Memory B cell (primary cell): ENCODE measurements around the gene CISD1.

Experiments
- ATAC-seq: fragments of 150-1000 bp; cut with Tn5 transposase; 2 replicates; pipeline ENCODE4 v1.10.0; 2021; ENCODE audit warnings: low read depth, mild to moderate bottlenecking, moderate library complexity
- DNase-seq, 2 donors: peaks; one replicate each; pipeline ENCODE4 v3.0.0; 2022; ENCODE audit warnings: low spot score in 2 of 2
- H3K27ac Mint-ChIP-seq: one replicate; pipeline ENCODE4 v1.8.0; 2022; ENCODE audit warnings: mild to moderate bottlenecking, moderate library complexity, mixed read lengths
- H3K27me3 Mint-ChIP-seq: one replicate; pipeline ENCODE4 v1.8.0; 2022; ENCODE audit warnings: mixed read lengths
- H3K36me3 Mint-ChIP-seq: one replicate; pipeline ENCODE4 v1.8.0; 2022; ENCODE audit warnings: mild to moderate bottlenecking, mixed read lengths
- H3K4me1 Mint-ChIP-seq: one replicate; pipeline ENCODE4 v1.8.0; 2022; ENCODE audit warnings: mixed read lengths
- H3K4me3 Mint-ChIP-seq: one replicate; pipeline ENCODE4 v1.8.0; 2022; ENCODE audit warnings: mild to moderate bottlenecking, moderate library complexity, mixed read lengths
- H3K9me3 Mint-ChIP-seq: one replicate; pipeline ENCODE4 v1.8.0; 2022; ENCODE audit warnings: mixed read lengths

CISD1 gene

GRCh38 chr10:58269782-58270290, 874 bp downstream of the CISD1 start:
- Mint-ChIP-seq H3K4me3 (peak overlapping the region; percentile 98), H3K27me3 (no peaks in the 10 kb centered on the region), H3K27ac (peak overlapping the region; percentile 100), H3K9me3 (no peaks in the 10 kb centered on the region), H3K36me3 (no peaks in the 10 kb centered on the region), H3K4me1 (peaks cover 14% of the 10 kb centered on the region)
- DNase-seq (no peak), ATAC-seq (no peak)

GRCh38 chr10:58275261-58275660, 6.3 kb downstream of the CISD1 start:
- Mint-ChIP-seq H3K36me3 (peaks cover 2% of the 10 kb centered on the region), H3K9me3 (no peaks in the 10 kb centered on the region), H3K4me1 (peaks cover 2% of the 10 kb centered on the region), H3K27ac (no peak overlapping the region), H3K4me3 (no peak overlapping the region), H3K27me3 (no peaks in the 10 kb centered on the region)
- ATAC-seq (no peak), DNase-seq (no peak)

- no peaks in the 10 kb centered on the region for H3K9me3 Mint-ChIP-seq
- no peaks in the 10 kb centered on the region for H3K27me3 Mint-ChIP-seq
- H3K36me3 Mint-ChIP-seq: peaks cover 2% of the 10 kb centered on the region
- H3K27ac Mint-ChIP-seq: no peak overlapping the region
- H3K4me1 Mint-ChIP-seq: peaks cover 5% of the 10 kb centered on the region
- DNase-seq (no peak), ATAC-seq (no peak)
- no peak overlapping the region for H3K4me3 Mint-ChIP-seq
Measured at GRCh38 chr10:58275908-58276307, 6.9 kb downstream of the CISD1 start.

- peaks cover 2% of the 10 kb centered on the region for H3K36me3 Mint-ChIP-seq
- H3K27me3 Mint-ChIP-seq: no peaks in the 10 kb centered on the region
- H3K27ac Mint-ChIP-seq: no peak overlapping the region
- no peak for DNase-seq
- peaks cover 13% of the 10 kb centered on the region for H3K4me1 Mint-ChIP-seq
- no peak overlapping the region for H3K4me3 Mint-ChIP-seq
- H3K9me3 Mint-ChIP-seq: no peaks in the 10 kb centered on the region
- ATAC-seq: no peak
Measured at GRCh38 chr10:58278274-58278961, 9.5 kb downstream of the CISD1 start.

GRCh38 chr10:58278962-58279307, 10.0 kb downstream of the CISD1 start:
- no peaks in the 10 kb centered on the region for H3K27me3 Mint-ChIP-seq
- ATAC-seq: no peak
- no peak overlapping the region for H3K4me3 Mint-ChIP-seq
- no peak overlapping the region for H3K27ac Mint-ChIP-seq
- no peaks in the 10 kb centered on the region for H3K9me3 Mint-ChIP-seq
- no peak for DNase-seq
- peaks cover 2% of the 10 kb centered on the region for H3K36me3 Mint-ChIP-seq
- H3K4me1 Mint-ChIP-seq: peaks cover 13% of the 10 kb centered on the region

GRCh38 chr10:58280477-58280876, 11.5 kb downstream of the CISD1 start:
- H3K27me3 Mint-ChIP-seq: no peaks in the 10 kb centered on the region
- ATAC-seq (no peak), DNase-seq (no peak)
- H3K36me3 Mint-ChIP-seq: peaks cover 2% of the 10 kb centered on the region
- no peaks in the 10 kb centered on the region for H3K9me3 Mint-ChIP-seq
- no peak overlapping the region for H3K4me3 Mint-ChIP-seq
- peaks cover 13% of the 10 kb centered on the region for H3K4me1 Mint-ChIP-seq
- H3K27ac Mint-ChIP-seq: no peak overlapping the region

- ATAC-seq (no peak), DNase-seq (no peak)
- Mint-ChIP-seq H3K27ac (no peak overlapping the region), H3K4me1 (peaks cover 13% of the 10 kb centered on the region), H3K9me3 (no peaks in the 10 kb centered on the region), H3K4me3 (no peak overlapping the region), H3K27me3 (no peaks in the 10 kb centered on the region), H3K36me3 (peaks cover 2% of the 10 kb centered on the region)
Measured at GRCh38 chr10:58281092-58281752, 12.3 kb downstream of the CISD1 start.

GRCh38 chr10:58282615-58283014, 13.7 kb downstream of the CISD1 start:
- Mint-ChIP-seq H3K4me3 (peak overlapping the region; percentile 61), H3K4me1 (peaks cover 13% of the 10 kb centered on the region), H3K36me3 (peaks cover 3% of the 10 kb centered on the region), H3K27me3 (no peaks in the 10 kb centered on the region), H3K9me3 (no peaks in the 10 kb centered on the region), H3K27ac (peak overlapping the region; percentile 94)
- DNase-seq: peak in 1 of 2 donors; percentile 25
- ATAC-seq: peak; percentile 98

GRCh38 chr10:58291538-58292174, 22.7 kb downstream of the CISD1 start:
- DNase-seq (peak in 1 of 2 donors; percentile 42), ATAC-seq (peak; percentile 79)
- peaks cover 3% of the 10 kb centered on the region for H3K36me3 Mint-ChIP-seq
- peaks cover 2% of the 10 kb centered on the region for H3K4me1 Mint-ChIP-seq
- no peaks in the 10 kb centered on the region for H3K27me3 Mint-ChIP-seq
- H3K4me3 Mint-ChIP-seq: no peak overlapping the region
- no peaks in the 10 kb centered on the region for H3K9me3 Mint-ChIP-seq
- H3K27ac Mint-ChIP-seq: no peak overlapping the region

- Mint-ChIP-seq H3K4me3 (no peak overlapping the region), H3K9me3 (no peaks in the 10 kb centered on the region), H3K36me3 (no peaks in the 10 kb centered on the region), H3K4me1 (peaks cover 2% of the 10 kb centered on the region), H3K27ac (peak overlapping the region; percentile 63), H3K27me3 (no peaks in the 10 kb centered on the region)
- DNase-seq (no peak), ATAC-seq (no peak)
Measured at GRCh38 chr10:58293989-58294388, 25.0 kb downstream of the CISD1 start.

GRCh38 chr10:58299580-58299979, 30.6 kb downstream of the CISD1 start:
- no peak overlapping the region for H3K27ac Mint-ChIP-seq
- H3K4me3 Mint-ChIP-seq: no peak overlapping the region
- no peaks in the 10 kb centered on the region for H3K36me3 Mint-ChIP-seq
- peaks cover 6% of the 10 kb centered on the region for H3K27me3 Mint-ChIP-seq
- peak; percentile 93 for ATAC-seq
- peak; percentile 57 to 60 for DNase-seq
- no peaks in the 10 kb centered on the region for H3K4me1 Mint-ChIP-seq
- H3K9me3 Mint-ChIP-seq: no peaks in the 10 kb centered on the region

GRCh38 chr10:58300676-58301075, 31.7 kb downstream of the CISD1 start:
- Mint-ChIP-seq H3K36me3 (no peaks in the 10 kb centered on the region), H3K27me3 (peaks cover 6% of the 10 kb centered on the region), H3K9me3 (no peaks in the 10 kb centered on the region), H3K4me3 (no peak overlapping the region), H3K27ac (no peak overlapping the region), H3K4me1 (no peaks in the 10 kb centered on the region)
- DNase-seq (no peak), ATAC-seq (no peak)

GRCh38 chr10:58302254-58302653, 33.3 kb downstream of the CISD1 start:
- Mint-ChIP-seq H3K9me3 (no peaks in the 10 kb centered on the region), H3K4me3 (no peak overlapping the region), H3K27me3 (peaks cover 9% of the 10 kb centered on the region), H3K4me1 (no peaks in the 10 kb centered on the region), H3K36me3 (no peaks in the 10 kb centered on the region), H3K27ac (no peak overlapping the region)
- DNase-seq (no peak), ATAC-seq (no peak)

- no peak overlapping the region for H3K27ac Mint-ChIP-seq
- no peak for DNase-seq
- H3K4me1 Mint-ChIP-seq: no peaks in the 10 kb centered on the region
- H3K4me3 Mint-ChIP-seq: no peak overlapping the region
- H3K27me3 Mint-ChIP-seq: peaks cover 9% of the 10 kb centered on the region
- H3K36me3 Mint-ChIP-seq: no peaks in the 10 kb centered on the region
- H3K9me3 Mint-ChIP-seq: no peaks in the 10 kb centered on the region
- ATAC-seq: no peak
Measured at GRCh38 chr10:58304099-58304633, 35.2 kb downstream of the CISD1 start.
